GOT3 (cell line): ENCODE measurements around the gene TRIM63.

ENCODE experiments used
- DNase-seq: peaks from one replicate; lab custom pipeline; 2025; ENCODE audit warnings: mixed read lengths; lab: John Stamatoyannopoulos, UW

Gene TRIM63

GRCh38 chr1:26057189-26057588 is 10.2 kb downstream of the TRIM63 start:
- DNase-seq: no peak

- DNase-seq: no peak
Measured at GRCh38 chr1:26055041-26055440, 12.4 kb downstream of the TRIM63 start.

GRCh38 chr1:26053718-26054560 is 13.5 kb downstream of the TRIM63 start:
- DNase-seq: no peak

GRCh38 chr1:26050248-26050640 is 17.2 kb downstream of the TRIM63 start:
- DNase-seq: no peak

GRCh38 chr1:26049531-26050247 is 17.7 kb downstream of the TRIM63 start:
- DNase-seq: no peak

- no peak for DNase-seq
Measured at GRCh38 chr1:26047278-26047874, 20.1 kb downstream of the TRIM63 start.

- DNase-seq: no peak
Measured at GRCh38 chr1:26046246-26047095, 21.0 kb downstream of the TRIM63 start.

- DNase-seq: no peak
Measured at GRCh38 chr1:26045722-26046245, 21.6 kb downstream of the TRIM63 start, which contains the start of gene SLC30A2. Gene SLC30A2, minus strand, starts transcription at chr1:26046118. Its CDS starts 222 bp downstream, at chr1:26045896.

GRCh38 chr1:26044971-26045721 is 22.3 kb downstream of the TRIM63 start:
- DNase-seq: no peak

GRCh38 chr1:26044414-26044813 is 23.0 kb downstream of the TRIM63 start:
- DNase-seq: no peak

GRCh38 chr1:26043765-26044164 is 23.7 kb downstream of the TRIM63 start:
- no peak for DNase-seq

GRCh38 chr1:26041978-26042377 is 25.5 kb downstream of the TRIM63 start:
- no peak for DNase-seq

GRCh38 chr1:26041401-26041800 is 26.0 kb downstream of the TRIM63 start:
- DNase-seq: no peak

- no peak for DNase-seq
Measured at GRCh38 chr1:26038904-26039303, 28.5 kb downstream of the TRIM63 start.

- no peak for DNase-seq
Measured at GRCh38 chr1:26038477-26038876, 29.0 kb downstream of the TRIM63 start.

- no peak for DNase-seq
Measured at GRCh38 chr1:26037904-26038303, 29.5 kb downstream of the TRIM63 start.

GRCh38 chr1:26036756-26037281 is 30.6 kb downstream of the TRIM63 start:
- DNase-seq: no peak

- peak; percentile 49 for DNase-seq
Measured at GRCh38 chr1:26035959-26036755, 31.3 kb downstream of the TRIM63 start.

GRCh38 chr1:26035203-26035958 is 32.0 kb downstream of the TRIM63 start:
- DNase-seq: peak; percentile 37
